Pancreas (tissue), 10 donors: ENCODE data around the gene RSAD2. TPM values are rescaled to one million over a fixed set of nuclear protein-coding genes. Genes with fewer than 3 reads are reported as not detected.

Experiments used
- ATAC-seq, 4 donors: fragments of 200-7000 bp; cut with Tn5 transposase; one replicate each; pipeline versions ENCODE4 v1.8.0 to v1.9.1; 2020; ENCODE audit warnings: mild to moderate bottlenecking in 4 of 4, moderate library complexity in 4 of 4
- DNase-seq, 6 donors: peaks; one replicate each; pipeline ENCODE4 v3.0.0-alpha.2; 2020
- FAIRE-seq: peaks from 2 replicates; lab custom pipeline; 2012; peaks lifted over from hg19 to GRCh38; lab: Jason Lieb, UNC
- H3K27ac ChIP-seq, 4 donors: fragments of 200-600 bp; sonication (generic); 1 replicate in 3 of 4; 2 replicates in 1 of 4; pipeline versions ENCODE4 v1.5.0 to v1.8.0; 2020
- H3K27me3 ChIP-seq, 4 donors: fragments of 200-600 bp; one replicate each; pipeline ENCODE4 v1.8.0; 2021
- H3K36me3 ChIP-seq, 3 donors: fragments of 200-600 bp; sonication (generic) in 1 of 3; one replicate each; pipeline versions ENCODE4 v1.5.0 to v1.8.0; 2020 to 2021
- H3K4me1 ChIP-seq, 3 donors: fragments of 200-600 bp; one replicate each; pipeline ENCODE4 v1.8.0; 2021
- H3K4me3 ChIP-seq, 4 donors: fragments of 200-600 bp; sonication (generic) in 2 of 4; one replicate each; pipeline versions ENCODE4 v1.5.0 to v1.8.0; 2020 to 2021
- H3K9me3 ChIP-seq, 4 donors: fragments of 200-600 bp; one replicate each; pipeline ENCODE4 v1.8.0; 2021
- WGBS, 2 donors: extraction: QIAGEN DNeasy Blood & Tissue Kit; methylation state at CpG; one replicate each; pipeline ENCODE4 v1.1.7; 2013; 5-methylcytosine and 5-hydroxymethylcytosine counted together
- intact Hi-C, 3 donors: fragments of 100-400 bp; cut with DNase I; formaldehyde crosslinking; loops; one replicate each; pipeline versions ENCODE4 v1.11.1 to v1.14.2; 2022
- polyA plus RNA-seq, 2 donors: library from polyadenylated mRNA; stranded (reverse); fragments of 200-250 nt; gene quantifications; one replicate each; pipeline ENCODE4 v1.2.3, GENCODE V29; 2013
- total RNA-seq, 6 donors: library from RNA; stranded (reverse); fragmentation: NEBNext Ultra II Directional in 4 of 6; extraction: Animal tissue kit (Norgen Biotek cat#: 25700) in 4 of 6; gene quantifications; one replicate each; pipeline versions ENCODE4 v1.2.1 to v1.2.4, GENCODE V29; 2021 to 2023
- TF ChIP-seq, protein P1 (sequence below), 4 donors: fragments of 200-600 bp; sonication (generic) in 3 of 4; IDR thresholded peaks; one replicate each; pipeline versions ENCODE4 v1.5.0 to v1.8.0; 2021; ENCODE audit warnings: antibody characterized with exemption in 4 of 4
- donor health status: healthy with polysubstance abuse.
- donor health status: DM: no; HTN: no; CAD: no; lungs with moderate emphysema.
- donor health status: DM: no; HTN: no; CAD: no.
- donor health status: control.
- donor health status: control.
- donor health status: Bipolar disorder and iron deficiency.
- donor health status: DM: yes; HTN: yes; CAD: no.
- donor health status: DM: no; HTN: no; CAD: no.
- donor health status: DM: no; HTN: no; CAD: no.
- donor health status: DM: yes; HTN: yes; CAD: no.

The RSAD2 gene
- total and polyA plus RNA-seq, 8 donors, result 0.60 to 2.9 (median 1.9) TPM

DNA sequence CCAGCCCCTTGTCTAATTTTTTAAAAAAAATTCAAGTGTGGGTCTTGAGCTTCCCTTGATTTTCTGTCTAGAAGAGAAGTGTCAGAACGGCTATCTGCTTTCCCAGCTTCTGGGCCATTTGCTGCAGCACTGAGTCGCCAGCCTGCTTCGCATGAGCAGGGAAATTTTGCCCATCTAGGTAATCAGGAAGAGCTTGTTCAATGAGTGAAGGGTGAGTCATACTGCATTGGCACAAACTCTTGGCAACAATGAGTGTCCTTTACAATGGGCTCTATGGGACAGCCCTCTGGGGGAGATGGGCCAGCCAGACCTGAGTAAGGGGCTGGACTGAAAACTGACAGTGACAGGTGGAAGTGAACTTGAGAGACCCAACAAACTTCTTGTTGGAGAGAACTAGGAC is 37.3 kb downstream of the RSAD2 start:
- Histone ChIP-seq H3K27ac (no peak overlapping the region), H3K9me3 (no peaks in the 10 kb centered on the region), H3K27me3 (no peaks in the 10 kb centered on the region), H3K4me1 (peaks cover 1 to 14% (median 5%) of the 10 kb centered on the region in 3 donors), H3K36me3 (no peaks in the 10 kb centered on the region), H3K4me3 (no peak overlapping the region)
- TF ChIP-seq, protein P1, sequence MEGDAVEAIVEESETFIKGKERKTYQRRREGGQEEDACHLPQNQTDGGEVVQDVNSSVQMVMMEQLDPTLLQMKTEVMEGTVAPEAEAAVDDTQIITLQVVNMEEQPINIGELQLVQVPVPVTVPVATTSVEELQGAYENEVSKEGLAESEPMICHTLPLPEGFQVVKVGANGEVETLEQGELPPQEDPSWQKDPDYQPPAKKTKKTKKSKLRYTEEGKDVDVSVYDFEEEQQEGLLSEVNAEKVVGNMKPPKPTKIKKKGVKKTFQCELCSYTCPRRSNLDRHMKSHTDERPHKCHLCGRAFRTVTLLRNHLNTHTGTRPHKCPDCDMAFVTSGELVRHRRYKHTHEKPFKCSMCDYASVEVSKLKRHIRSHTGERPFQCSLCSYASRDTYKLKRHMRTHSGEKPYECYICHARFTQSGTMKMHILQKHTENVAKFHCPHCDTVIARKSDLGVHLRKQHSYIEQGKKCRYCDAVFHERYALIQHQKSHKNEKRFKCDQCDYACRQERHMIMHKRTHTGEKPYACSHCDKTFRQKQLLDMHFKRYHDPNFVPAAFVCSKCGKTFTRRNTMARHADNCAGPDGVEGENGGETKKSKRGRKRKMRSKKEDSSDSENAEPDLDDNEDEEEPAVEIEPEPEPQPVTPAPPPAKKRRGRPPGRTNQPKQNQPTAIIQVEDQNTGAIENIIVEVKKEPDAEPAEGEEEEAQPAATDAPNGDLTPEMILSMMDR (IDR thresholded peaks at IDR 0.05), result no peak
- ATAC-seq, result peak in 3 of 4 donors; percentile 9 to 33 (median 15)
- DNase-seq, result peak in 1 of 6 donors; percentile 59
- 75 to 83% methylated on average over 3 of the region's 3 CpGs for WGBS, 2 donors
- intact Hi-C loops, result loop anchor here in 1 of 3 donors (5.0 kb wide), 1 partner anchor 117 kb away; no protein-coding TSS in a partner anchor
- FAIRE-seq, result no peak

DNA sequence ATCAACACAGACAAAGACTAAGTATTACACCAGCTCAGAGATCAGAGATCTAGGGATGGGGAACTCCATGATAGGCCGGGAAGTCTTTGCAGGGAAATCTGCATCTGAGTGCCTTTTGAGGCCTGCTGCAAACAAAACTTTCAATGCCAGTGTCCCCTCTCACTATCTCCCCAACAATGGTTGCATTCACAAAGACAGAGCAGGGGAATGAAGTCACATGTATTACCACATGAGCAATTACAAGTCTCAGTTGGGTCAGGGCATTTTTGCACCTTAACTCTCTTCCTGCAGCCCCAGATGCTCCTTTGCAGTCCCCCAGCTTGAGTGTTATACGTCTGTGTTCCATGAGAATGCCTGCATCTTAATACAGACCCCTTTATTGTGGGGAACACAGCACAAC is 37.8 kb downstream of the RSAD2 start:
- DNase-seq (no peak), FAIRE-seq (no peak), ATAC-seq (no peak)
- TF ChIP-seq, protein P1 (IDR thresholded peaks at IDR 0.05), result no peak
- no peaks in the 10 kb centered on the region for H3K36me3 ChIP-seq
- H3K27ac ChIP-seq, result no peak overlapping the region
- H3K4me1 ChIP-seq, result peaks cover 7 to 20% (median 10%) of the 10 kb centered on the region in 3 donors
- 89 to 92% methylated on average over 2 of the region's 2 CpGs for WGBS, 2 donors
- no peaks in the 10 kb centered on the region for H3K9me3 ChIP-seq
- no peaks in the 10 kb centered on the region for H3K27me3 ChIP-seq
- intact Hi-C loops, result loop anchor here in 1 of 3 donors (5.0 kb wide), 1 partner anchor 117 kb away; no protein-coding TSS in a partner anchor
- no peak overlapping the region for H3K4me3 ChIP-seq

DNA sequence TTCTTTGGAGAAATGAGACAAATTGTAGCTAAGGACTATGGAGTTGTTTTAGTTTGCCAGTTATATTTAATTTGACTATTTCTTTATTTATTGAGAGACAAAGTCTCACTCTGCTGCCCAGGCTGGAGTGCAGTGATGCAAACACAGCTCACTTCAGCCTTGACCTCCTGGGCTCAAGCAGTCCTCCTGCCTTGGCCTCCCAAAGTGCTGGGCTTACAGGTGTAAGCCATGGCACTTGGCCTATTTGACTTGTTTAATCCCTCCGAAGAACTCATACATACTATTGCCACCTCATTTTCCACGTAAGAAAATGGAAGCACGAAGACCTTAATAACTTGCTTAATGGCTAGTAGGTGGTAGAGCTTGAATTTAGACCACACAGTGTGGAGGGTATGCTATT is 38.6 kb downstream of the RSAD2 start:
- ATAC-seq, result no peak
- 86% methylated on average over 3 of the region's 3 CpGs for WGBS, 2 donors

DNA sequence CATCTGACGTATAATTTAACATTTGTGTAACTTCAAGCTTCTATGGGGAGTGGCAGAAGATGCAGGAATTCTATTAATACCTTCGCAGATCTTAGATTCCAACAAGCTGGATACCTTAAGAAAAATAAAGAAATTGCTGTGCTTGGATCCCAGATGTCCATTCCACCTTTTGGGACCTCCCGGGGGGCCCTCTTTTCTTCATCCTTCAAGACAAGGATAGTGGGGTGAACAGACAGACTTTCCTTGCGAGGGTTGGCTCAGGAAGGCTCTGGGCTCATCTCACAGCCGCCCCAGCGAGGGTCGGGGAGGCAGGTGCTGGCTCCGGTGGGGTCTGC is 39.1 kb downstream of the RSAD2 start:
- intact Hi-C loops, result loop anchor here in 1 of 3 donors (5.0 kb wide), 1 partner anchor 116 kb away; no protein-coding TSS in a partner anchor
- FAIRE-seq (no peak), ATAC-seq (no peak), DNase-seq (no peak)
- 47 to 49% methylated on average over 8 of the region's 8 CpGs for WGBS, 2 donors
- H3K27me3 ChIP-seq, result no peaks in the 10 kb centered on the region
- no peaks in the 10 kb centered on the region for H3K9me3 ChIP-seq
- TF ChIP-seq, protein P1 (IDR thresholded peaks at IDR 0.05), result no peak
- H3K4me3 ChIP-seq, result peak overlapping the region in 3 of 4 donors; percentile 26 to 96 (median 76)
- H3K27ac ChIP-seq, result no peak overlapping the region
- no peaks in the 10 kb centered on the region for H3K36me3 ChIP-seq
- H3K4me1 ChIP-seq, result peaks cover 20 to 33% (median 23%) of the 10 kb centered on the region in 3 donors

More for the DNA sequence above, 38.6 kb downstream of the RSAD2 start:
- Histone ChIP-seq H3K9me3 (no peaks in the 10 kb centered on the region), H3K4me3 (peak overlapping the region in 1 of 4 donors; percentile 96), H3K27me3 (no peaks in the 10 kb centered on the region), H3K27ac (no peak overlapping the region), H3K4me1 (peaks cover 15 to 28% (median 18%) of the 10 kb centered on the region in 3 donors), H3K36me3 (no peaks in the 10 kb centered on the region)
- intact Hi-C loops, result loop anchor here in 1 of 3 donors (5.0 kb wide), 1 partner anchor 116 kb away; no protein-coding TSS in a partner anchor
- TF ChIP-seq, protein P1 (IDR thresholded peaks at IDR 0.05), result no peak
- FAIRE-seq (no peak), DNase-seq (no peak)
